ENCODE data around the gene CAMSAP2. TPM values are rescaled to one million over a fixed set of nuclear protein-coding genes. Genes with fewer than 3 reads are reported as not detected.

Gene CAMSAP2
- total RNA-seq, 1 donor from 2014 or later: 21.4 TPM

GRCh38 chr1:200849430-200849829 lies 110.7 kb downstream of the CAMSAP2 start:
- DNase-seq (ENCODE audit: low spot score): no peak

DNA sequence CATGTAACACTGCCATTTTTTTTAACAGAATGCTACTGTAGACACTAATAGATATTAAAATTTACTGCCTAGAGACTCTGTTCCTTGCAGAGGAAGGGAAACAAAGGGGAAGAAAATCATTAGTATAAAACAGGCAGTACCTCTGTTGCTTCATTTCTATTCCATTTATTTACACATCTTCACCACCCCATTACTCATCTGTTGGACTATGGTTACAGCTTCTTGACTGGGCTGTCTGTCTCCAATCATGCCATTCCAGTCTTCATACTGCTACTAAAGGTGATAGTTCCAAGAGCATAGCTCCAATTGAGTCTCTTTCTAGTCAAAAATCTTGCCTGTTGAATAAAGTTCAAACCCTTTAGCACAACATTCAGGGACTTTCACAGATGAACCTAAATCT lies 111.9 kb downstream of the CAMSAP2 start:
- no peak for DNase-seq (ENCODE audit: low spot score)

- no peak for DNase-seq (ENCODE audit: low spot score)
Measured at GRCh38 chr1:200856716-200857357, 118.1 kb downstream of the CAMSAP2 start.

GRCh38 chr1:200857804-200858203 lies 119.1 kb downstream of the CAMSAP2 start:
- no peak for DNase-seq (ENCODE audit: low spot score)

DNA sequence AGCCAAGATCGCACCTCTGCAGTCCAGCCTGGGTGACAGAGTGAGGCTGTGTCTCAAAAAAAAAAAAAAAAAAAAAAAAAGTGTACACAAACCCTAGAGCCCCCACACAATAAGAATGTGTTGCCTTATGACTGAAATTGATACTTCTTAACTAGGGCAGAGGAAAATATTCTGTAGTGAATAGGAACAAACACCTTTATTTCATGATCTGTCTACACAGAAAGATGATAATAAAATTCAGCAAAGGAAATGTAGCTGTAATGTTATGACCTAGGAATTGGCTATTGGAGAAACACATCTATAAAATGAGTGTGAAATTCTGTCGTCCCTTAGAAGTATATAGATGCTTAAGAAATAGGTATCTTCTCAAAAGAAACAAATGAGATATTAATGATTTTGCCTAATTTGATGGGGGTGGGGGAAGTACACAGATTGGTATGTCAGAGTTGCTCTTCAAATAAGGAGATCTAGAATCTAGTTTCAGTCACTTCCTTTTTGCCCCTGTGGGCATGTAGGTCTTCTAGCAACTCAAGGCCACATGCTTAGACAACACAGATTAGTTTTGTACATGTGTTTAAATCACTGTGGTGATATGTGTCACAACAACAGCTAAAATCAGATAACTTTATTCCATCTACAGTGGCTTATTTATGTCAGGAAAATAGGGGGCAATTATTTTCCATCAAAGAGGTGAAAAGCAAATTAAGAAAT lies 123.4 kb downstream of the CAMSAP2 start:
- no peak for DNase-seq (ENCODE audit: low spot score)

DNA sequence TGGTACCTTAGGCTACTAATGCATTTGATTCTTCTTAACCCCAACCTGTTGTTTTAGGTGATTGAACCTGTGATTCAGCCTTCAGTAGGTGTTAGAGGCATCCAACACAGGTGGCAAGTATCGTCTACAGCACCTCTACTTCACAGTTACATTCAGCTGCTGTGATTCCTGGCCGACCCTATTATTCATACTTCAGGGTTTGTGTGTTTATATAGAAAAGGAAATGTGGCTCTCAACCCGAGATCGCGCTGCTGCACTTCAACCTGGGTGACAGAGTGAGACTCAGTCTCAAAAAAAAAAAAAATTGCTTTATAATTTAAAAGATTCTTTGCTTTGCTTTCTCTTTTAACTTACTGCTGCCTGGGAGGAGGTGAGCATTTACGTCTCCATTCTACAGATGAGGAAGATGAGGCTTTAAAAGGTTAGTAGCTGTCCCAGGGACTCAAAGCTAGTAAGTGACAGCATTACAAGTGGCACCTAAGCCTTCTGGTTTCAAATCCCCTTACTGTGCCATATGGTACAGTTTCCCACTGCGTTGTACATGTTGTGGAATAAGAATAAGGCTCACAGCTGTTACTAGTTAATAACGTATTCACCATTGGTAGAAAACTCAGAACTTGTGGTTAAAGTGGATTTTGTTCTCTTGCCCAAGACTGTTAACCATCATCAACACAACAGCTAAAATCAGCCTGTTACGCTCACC lies 124.2 kb downstream of the CAMSAP2 start:
- no peak for DNase-seq (ENCODE audit: low spot score)

GRCh38 chr1:200866116-200866515 lies 127.4 kb downstream of the CAMSAP2 start:
- DNase-seq (ENCODE audit: low spot score): no peak

- no peak for DNase-seq (ENCODE audit: low spot score)
Measured at GRCh38 chr1:200866521-200866920, 127.8 kb downstream of the CAMSAP2 start.

DNA sequence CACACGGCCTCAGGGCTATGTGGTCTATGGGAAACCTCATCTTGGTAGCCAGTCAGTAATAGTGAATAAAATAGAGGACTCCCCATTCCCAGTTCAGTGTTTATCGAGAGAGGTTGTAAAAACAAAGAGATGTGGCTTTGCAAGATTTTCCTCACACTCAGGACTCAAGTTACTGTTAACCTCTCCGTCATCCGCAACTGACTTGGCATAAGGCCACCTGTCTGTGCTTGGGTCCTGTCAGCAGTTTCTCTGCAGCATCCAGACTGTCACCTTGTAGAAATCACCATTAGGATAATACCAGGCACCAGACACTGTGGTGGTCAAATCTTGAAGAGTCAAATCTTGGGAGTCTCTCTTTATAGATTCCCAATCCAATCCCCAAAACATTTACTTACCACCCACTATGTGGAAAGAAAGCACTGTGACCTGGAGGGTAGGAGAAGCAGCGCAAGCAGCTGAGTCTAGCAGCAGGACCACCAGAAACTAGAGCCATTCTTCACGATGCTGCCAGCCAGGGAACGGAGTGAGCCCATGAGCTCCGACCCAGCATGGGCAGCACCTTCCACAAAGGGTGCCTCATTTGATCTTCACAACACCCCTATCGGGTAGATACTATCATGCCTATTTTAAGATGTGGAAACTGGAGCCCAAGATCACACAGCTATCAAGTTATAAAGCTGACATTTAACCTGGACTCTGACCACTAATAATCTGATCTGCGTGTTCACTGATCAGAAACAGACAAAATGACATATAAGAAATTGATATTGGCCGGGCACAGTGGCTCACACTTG lies 128.5 kb downstream of the CAMSAP2 start:
- DNase-seq (ENCODE audit: low spot score): no peak

- DNase-seq (ENCODE audit: low spot score): no peak
Measured at GRCh38 chr1:200869376-200869752, 130.7 kb downstream of the CAMSAP2 start.

- no peak for DNase-seq (ENCODE audit: low spot score)
Measured at GRCh38 chr1:200869753-200870391, 131.2 kb downstream of the CAMSAP2 start.

GRCh38 chr1:200872446-200873115 lies 133.9 kb downstream of the CAMSAP2 start, which contains the start of gene GPR25:
GPR25 (plus strand) TSS chr1:200872981; CDS start chr1:200873038, 57 bp downstream.
- no peak for DNase-seq (ENCODE audit: low spot score)

GRCh38 chr1:200873116-200873670 lies 134.5 kb downstream of the CAMSAP2 start:
- no peak for DNase-seq (ENCODE audit: low spot score)

DNA sequence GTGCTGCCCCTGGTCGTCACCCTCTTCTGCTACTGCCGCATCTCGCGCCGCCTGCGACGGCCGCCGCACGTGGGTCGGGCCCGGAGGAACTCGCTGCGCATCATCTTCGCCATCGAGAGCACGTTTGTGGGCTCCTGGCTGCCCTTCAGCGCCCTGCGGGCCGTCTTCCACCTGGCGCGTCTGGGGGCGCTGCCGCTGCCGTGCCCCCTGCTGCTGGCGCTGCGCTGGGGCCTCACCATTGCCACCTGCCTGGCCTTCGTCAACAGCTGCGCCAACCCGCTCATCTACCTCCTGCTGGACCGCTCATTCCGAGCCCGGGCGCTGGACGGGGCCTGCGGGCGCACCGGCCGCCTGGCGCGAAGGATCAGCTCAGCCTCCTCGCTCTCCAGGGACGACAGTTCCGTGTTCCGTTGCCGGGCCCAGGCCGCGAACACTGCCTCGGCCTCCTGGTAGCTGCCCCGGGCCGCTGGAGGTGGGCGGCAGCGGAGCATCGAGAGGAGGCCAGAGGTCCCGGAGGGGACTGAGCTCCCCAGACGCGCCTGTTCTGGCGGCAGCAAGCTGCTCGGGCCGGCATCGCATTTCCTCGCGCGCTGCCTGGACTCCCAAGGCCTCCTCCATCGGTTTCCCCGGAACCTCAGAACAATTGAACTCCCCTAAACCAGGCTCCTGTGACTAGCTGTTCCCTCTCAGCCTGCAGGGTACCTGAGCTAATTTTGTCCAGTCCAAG lies 135.1 kb downstream of the CAMSAP2 start:
- no peak for DNase-seq (ENCODE audit: low spot score)

DNA sequence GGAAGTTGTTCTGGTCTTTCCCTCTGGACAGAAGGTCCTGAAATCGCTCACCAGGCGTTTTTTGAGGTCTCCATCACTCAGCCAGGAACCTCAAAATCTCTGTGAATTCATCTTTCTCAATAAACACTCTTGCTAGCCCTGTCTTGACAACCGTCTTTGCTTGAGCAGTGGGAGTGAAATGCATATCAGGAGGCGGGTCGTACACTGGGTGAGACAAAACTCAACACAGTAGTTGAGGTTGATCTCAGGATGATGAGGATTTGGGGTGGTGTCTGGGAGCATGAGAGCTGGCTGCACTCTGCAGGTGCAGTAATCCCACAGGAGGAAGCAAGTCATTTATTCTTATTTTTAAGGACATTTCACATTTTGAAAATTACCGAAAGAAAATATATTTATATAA lies 136.0 kb downstream of the CAMSAP2 start:
- DNase-seq (ENCODE audit: low spot score): no peak

DNA sequence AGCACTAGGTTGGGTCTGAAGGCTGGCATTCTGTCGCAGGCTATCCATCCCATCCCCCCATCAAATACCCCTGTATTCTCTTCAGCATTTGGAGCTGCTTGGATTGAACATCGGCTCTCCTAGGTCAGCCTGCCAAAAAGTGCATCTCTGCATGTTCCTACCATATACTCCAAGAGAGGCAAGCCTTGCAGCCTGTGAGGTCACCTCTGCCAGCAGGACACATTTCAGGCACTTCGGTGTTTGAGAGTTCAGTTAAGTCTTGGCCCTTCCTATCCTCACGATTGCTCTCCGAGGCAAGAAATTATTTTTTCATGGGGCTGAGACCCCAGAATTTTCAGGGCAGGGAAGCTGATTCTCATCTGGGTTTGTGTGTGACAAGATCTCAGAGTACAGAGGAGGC lies 136.7 kb downstream of the CAMSAP2 start:
- DNase-seq (ENCODE audit: low spot score): peak; percentile 4

GRCh38 chr1:200877010-200877409 lies 138.3 kb downstream of the CAMSAP2 start:
- peak; percentile 5 for DNase-seq (ENCODE audit: low spot score)

DNA sequence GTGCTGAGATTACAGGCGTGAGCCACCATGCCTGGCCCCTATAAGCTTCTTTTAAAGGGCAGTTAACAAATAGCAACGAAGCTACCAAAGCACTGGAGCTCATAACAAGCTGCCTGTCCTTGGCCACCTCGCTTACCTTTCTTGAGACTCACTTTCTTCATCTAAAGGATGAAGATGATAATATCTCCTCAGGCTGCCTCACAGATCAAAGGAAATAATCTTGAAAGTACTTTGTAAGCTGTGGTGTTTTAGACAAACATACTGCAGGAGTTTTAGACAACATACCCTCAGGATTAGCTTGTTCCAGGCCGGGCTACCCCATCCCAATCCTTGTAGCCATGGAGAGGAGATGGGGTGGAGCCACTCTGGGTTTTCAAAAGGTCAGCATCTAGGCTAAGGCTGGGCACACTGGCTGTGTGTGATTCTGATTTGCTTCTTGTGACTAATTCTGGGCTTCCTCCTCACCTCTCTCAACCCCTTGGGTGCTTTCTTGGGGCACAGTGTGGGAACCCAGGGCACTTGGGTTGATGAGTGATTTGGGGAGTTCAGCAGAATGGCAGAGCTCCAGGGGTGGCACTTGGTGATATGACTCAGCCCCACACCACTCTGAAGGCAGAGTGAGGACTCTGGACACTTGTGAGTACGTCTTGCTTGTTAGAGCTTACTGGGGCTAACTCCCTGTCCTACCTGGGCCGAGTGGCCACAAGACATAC lies 139.3 kb downstream of the CAMSAP2 start:
- DNase-seq (ENCODE audit: low spot score): peak; percentile 6

DNA sequence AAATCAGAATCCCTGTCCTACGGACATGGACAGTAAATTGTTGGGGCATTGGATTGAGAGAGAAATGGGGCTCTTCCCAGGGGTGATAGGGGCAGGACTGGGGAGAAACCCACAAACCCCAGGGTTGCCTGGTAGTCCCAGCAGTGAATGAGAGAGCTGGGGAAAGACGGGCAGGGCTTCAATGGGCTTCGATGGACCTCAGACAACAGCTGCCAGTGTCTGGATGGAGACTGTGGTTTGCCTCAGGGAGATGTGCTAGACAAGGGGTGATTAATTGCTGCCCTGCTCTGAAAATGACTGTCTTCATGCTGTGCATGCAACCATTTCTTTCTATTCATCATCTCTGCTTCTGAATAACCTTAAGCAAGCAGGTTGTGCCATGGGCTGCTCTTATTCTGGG lies 141.5 kb downstream of the CAMSAP2 start:
- no peak for DNase-seq (ENCODE audit: low spot score)
